Fibroblast of lung (primary cell): ENCODE data around the gene SH2D2A. TPM values are rescaled to one million over a fixed set of nuclear protein-coding genes. Genes with fewer than 3 reads are reported as not detected.

Experiments used
- DNase-seq, 2 donors: peaks; one replicate each; pipeline versions ENCODE4 v3.0.0 to v3.0.0-alpha.2; 2010; ENCODE audit warnings: low read depth in 2 of 2
- H2AFZ ChIP-seq: 2 replicates; pipeline ENCODE4 v1.5.1; 2012; ENCODE audit warnings: low read length, control low read depth, inconsistent platforms
- H3K27ac ChIP-seq: 2 replicates; pipeline ENCODE4 v1.5.1; 2011; ENCODE audit warnings: low read length, control low read depth; ENCODE audit not compliant: insufficient read depth
- H3K27me3 ChIP-seq: 2 replicates; pipeline ENCODE4 v1.5.1; 2011; ENCODE audit warnings: mild to moderate bottlenecking, low read length; ENCODE audit not compliant: control insufficient read depth, insufficient read depth
- H3K36me3 ChIP-seq: 2 replicates; pipeline ENCODE4 v1.5.1; 2011; ENCODE audit warnings: low read length; ENCODE audit not compliant: control insufficient read depth, insufficient read depth
- H3K4me1 ChIP-seq: 2 replicates; pipeline ENCODE4 v1.5.1; 2011; ENCODE audit warnings: low read length; ENCODE audit not compliant: control insufficient read depth, insufficient read depth; ENCODE audit errors: extremely low read depth
- H3K4me2 ChIP-seq: 2 replicates; pipeline ENCODE4 v1.5.1; 2011; ENCODE audit warnings: low read length, control low read depth; ENCODE audit not compliant: insufficient read depth; ENCODE audit errors: extremely low read depth
- H3K4me3 ChIP-seq, 4 experiments: fragments of 200-600 bp in 1 of 4; sonication (generic) in 1 of 4; replicated peaks in 1 of 4; 2 replicates each; pipeline ENCODE4 v1.5.1; 2011 to 2016; ENCODE audit warnings: low read length in 4 of 4, low read depth in 3 of 4, mild to moderate bottlenecking in 3 of 4, control low read depth in 2 of 4, inconsistent platforms in 1 of 4, mixed read lengths in 1 of 4; ENCODE audit not compliant: insufficient read depth in 1 of 4; ENCODE audit errors: control extremely low read depth in 1 of 4
- H3K79me2 ChIP-seq: 2 replicates; pipeline ENCODE4 v1.5.1; 2012; ENCODE audit warnings: mild to moderate bottlenecking, low read length, inconsistent platforms; ENCODE audit not compliant: control insufficient read depth, insufficient read depth
- H3K9ac ChIP-seq: 2 replicates; pipeline ENCODE4 v1.5.1; 2011; ENCODE audit warnings: mild to moderate bottlenecking, low read length, control low read depth; ENCODE audit not compliant: insufficient read depth
- H3K9me3 ChIP-seq: 2 replicates; pipeline ENCODE4 v1.5.1; 2012; ENCODE audit warnings: low read depth, low read length; ENCODE audit not compliant: control insufficient read depth, insufficient read depth
- H4K20me1 ChIP-seq: 2 replicates; pipeline ENCODE4 v1.5.1; 2011; ENCODE audit warnings: low read length; ENCODE audit not compliant: control insufficient read depth, insufficient read depth; ENCODE audit errors: extremely low read depth
- EZH2 ChIP-seq: IDR thresholded peaks from 2 replicates; pipeline ENCODE4 v1.5.1; 2012; ENCODE audit warnings: low read length, control low read depth, mild to moderate bottlenecking; ENCODE audit errors: missing control alignments
- polyA plus RNA-seq, 2 donors: library from polyadenylated mRNA; depleted of rRNA in 1 of 2; stranded (reverse) in 1 of 2; unstranded in 1 of 2; fragments of >200 nt; gene quantifications; 2 replicates each; pipeline ENCODE4 v1.2.1, GENCODE V29; 2011 to 2012; ENCODE audit warnings: missing spikeins in 1 of 2
- total RNA-seq: library from RNA; depleted of rRNA; stranded (reverse); fragments of >200 nt; gene quantifications from 2 replicates; pipeline ENCODE4 v1.2.1, GENCODE V29; 2014
- TF ChIP-seq, protein P1 (sequence below), 2 donors: IDR thresholded peaks in 1 of 2; conservative IDR thresholded peaks in 1 of 2; 1 replicate in 1 of 2; 2 replicates in 1 of 2; pipeline ENCODE4 v1.5.1; 2011 to 2012; ENCODE audit warnings: low read length in 2 of 2, control low read depth in 1 of 2, inconsistent platforms in 1 of 2, low read depth in 1 of 2, mild to moderate bottlenecking in 1 of 2

The SH2D2A gene
- total and polyA plus RNA-seq, 2 donors (not counting 1 experiment from before 2014, with no cell fraction given), result not detected

DNA sequence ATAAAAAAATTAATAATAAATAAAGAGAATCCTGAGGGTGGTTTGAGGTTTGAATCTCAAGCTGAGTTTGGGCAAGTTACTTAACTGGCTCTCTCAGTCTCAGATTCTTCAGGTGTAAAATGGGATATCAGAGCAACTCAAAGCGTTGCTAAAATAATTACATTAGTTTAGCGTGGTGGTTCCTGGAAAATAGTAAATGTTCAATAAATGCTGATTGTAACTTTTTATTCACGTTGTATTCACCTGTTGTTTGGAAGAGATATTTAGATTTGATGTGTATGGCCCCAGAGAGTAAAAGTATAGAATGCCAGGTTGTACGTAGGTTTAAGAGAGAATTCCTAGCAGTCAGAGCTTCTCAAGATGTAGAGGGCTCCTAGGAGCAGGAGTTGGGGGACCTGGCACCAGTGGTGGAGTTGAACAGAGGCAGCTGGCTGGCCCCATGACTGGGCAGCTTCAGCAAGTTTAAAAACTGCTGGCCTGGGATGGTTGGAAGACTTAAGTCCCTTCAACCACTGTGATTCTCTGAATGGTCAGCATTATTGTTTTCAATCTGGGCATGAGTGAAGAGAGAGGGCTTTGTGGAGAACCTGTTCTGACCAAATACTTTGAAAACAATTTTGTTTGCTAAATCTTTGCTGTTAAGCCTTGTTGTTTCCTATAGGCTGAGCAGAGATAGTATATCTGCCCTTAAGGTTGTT is 26.9 kb downstream of the SH2D2A start:
- no peak overlapping the region for H3K9ac ChIP-seq
- no peak overlapping the region for H2AFZ ChIP-seq
- no peak overlapping the region for H3K4me2 ChIP-seq
- DNase-seq, result no peak
- no peaks in the 10 kb centered on the region for H4K20me1 ChIP-seq
- H3K4me1 ChIP-seq, result no peaks in the 10 kb centered on the region
- H3K4me3 ChIP-seq, result no peak overlapping the region
- no peak overlapping the region for H3K27ac ChIP-seq
- peaks cover 12% of the 10 kb centered on the region for H3K36me3 ChIP-seq
- no peaks in the 10 kb centered on the region for H3K9me3 ChIP-seq
- TF ChIP-seq, protein P1, sequence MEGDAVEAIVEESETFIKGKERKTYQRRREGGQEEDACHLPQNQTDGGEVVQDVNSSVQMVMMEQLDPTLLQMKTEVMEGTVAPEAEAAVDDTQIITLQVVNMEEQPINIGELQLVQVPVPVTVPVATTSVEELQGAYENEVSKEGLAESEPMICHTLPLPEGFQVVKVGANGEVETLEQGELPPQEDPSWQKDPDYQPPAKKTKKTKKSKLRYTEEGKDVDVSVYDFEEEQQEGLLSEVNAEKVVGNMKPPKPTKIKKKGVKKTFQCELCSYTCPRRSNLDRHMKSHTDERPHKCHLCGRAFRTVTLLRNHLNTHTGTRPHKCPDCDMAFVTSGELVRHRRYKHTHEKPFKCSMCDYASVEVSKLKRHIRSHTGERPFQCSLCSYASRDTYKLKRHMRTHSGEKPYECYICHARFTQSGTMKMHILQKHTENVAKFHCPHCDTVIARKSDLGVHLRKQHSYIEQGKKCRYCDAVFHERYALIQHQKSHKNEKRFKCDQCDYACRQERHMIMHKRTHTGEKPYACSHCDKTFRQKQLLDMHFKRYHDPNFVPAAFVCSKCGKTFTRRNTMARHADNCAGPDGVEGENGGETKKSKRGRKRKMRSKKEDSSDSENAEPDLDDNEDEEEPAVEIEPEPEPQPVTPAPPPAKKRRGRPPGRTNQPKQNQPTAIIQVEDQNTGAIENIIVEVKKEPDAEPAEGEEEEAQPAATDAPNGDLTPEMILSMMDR (conservative IDR thresholded peaks at IDR 0.05 in 1 of 2, IDR thresholded peaks at IDR 0.05 in 1 of 2; ENCODE audit: low read depth in 1 of 2, low read length in 2 of 2), result no peak
- TF ChIP-seq EZH2, result no peak
- no peaks in the 10 kb centered on the region for H3K27me3 ChIP-seq
- no peaks in the 10 kb centered on the region for H3K79me2 ChIP-seq

DNA sequence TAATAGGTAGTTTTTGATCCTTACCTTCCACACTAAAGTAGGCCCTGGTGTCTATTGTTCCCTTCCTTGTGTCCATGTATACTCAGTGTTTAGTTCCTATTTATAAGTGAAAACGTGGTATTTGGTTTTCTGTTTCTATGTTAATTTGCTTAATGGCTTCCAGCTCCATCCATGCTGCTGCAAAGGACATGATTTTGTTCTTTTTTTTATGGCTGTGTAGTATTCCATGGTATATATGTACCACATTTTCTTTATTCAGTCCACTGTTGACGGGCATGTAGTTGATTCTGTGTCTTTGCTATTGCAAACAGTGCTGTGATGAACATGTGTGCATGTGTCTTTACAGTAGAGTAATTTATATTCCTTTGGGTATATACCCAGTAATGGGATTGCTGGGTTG is 28.5 kb downstream of the SH2D2A start:
- Histone ChIP-seq H3K4me2 (no peak overlapping the region), H3K4me1 (no peaks in the 10 kb centered on the region), H3K9ac (no peak overlapping the region), H3K36me3 (peaks cover 15% of the 10 kb centered on the region), H4K20me1 (no peaks in the 10 kb centered on the region), H3K79me2 (peaks cover 3% of the 10 kb centered on the region), H3K27me3 (no peaks in the 10 kb centered on the region), H3K27ac (no peak overlapping the region), H3K9me3 (no peaks in the 10 kb centered on the region), H3K4me3 (no peak overlapping the region), H2AFZ (no peak overlapping the region)
- TF ChIP-seq EZH2, result no peak
- TF ChIP-seq, protein P1 (conservative IDR thresholded peaks at IDR 0.05 in 1 of 2, IDR thresholded peaks at IDR 0.05 in 1 of 2; ENCODE audit: low read depth in 1 of 2, low read length in 2 of 2), result no peak
- no peak for DNase-seq

DNA sequence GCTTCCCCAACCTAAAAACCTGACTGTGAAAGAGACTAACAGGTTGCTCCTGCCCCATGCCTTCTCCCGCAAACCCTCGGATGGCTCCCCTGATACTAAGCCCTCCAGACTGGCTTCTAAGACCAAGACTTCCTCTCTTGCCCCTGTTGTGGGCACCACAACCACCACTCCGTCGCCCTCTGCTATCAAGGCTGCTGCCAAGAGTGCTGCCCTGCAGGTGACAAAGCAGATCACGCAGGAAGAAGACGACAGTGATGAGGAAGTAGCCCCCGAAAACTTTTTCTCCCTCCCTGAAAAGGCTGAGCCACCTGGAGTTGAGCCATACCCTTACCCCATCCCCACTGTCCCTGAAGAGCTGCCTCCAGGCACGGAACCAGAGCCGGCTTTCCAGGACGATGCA is 30.0 kb downstream of the SH2D2A start:
- H2AFZ ChIP-seq, result no peak overlapping the region

More for the DNA sequence above, 30.0 kb downstream of the SH2D2A start:
- Histone ChIP-seq H3K27ac (no peak overlapping the region), H3K9ac (no peak overlapping the region), H3K36me3 (peaks cover 13% of the 10 kb centered on the region), H3K4me3 (no peak overlapping the region), H3K27me3 (no peaks in the 10 kb centered on the region), H3K79me2 (peaks cover 12% of the 10 kb centered on the region), H4K20me1 (peaks cover 2% of the 10 kb centered on the region), H3K4me2 (no peak overlapping the region), H3K9me3 (no peaks in the 10 kb centered on the region), H3K4me1 (peaks cover 4% of the 10 kb centered on the region)
- no peak for TF ChIP-seq EZH2
- TF ChIP-seq, protein P1 (conservative IDR thresholded peaks at IDR 0.05 in 1 of 2, IDR thresholded peaks at IDR 0.05 in 1 of 2; ENCODE audit: low read depth in 1 of 2, low read length in 2 of 2), result no peak
- DNase-seq, result no peak
